CD4-positive, alpha-beta T cell (primary cell): ENCODE results near the gene GABRQ. TPM values are rescaled to one million over a fixed set of nuclear protein-coding genes. Genes with fewer than 3 reads are reported as not detected.

Experiments
- ATAC-seq: fragments of 200-7000 bp; cut with Tn5 transposase; one replicate; pipeline ENCODE4 v1.10.0; 2022; ENCODE audit warnings: mild to moderate bottlenecking; ENCODE audit not compliant: poor library complexity
- CTCF ChIA-PET: fragments of 350-600 bp; sonication (Branson Sonifier 250); formaldehyde crosslinking; loops from one replicate; lab custom pipeline; 2021; ENCODE audit warnings: antibody characterized with exemption, inconsistent platforms; lab: Charles Lee
- POLR2A ChIA-PET: fragments of 350-600 bp; sonication (Branson Sonifier 250); formaldehyde crosslinking; loops from one replicate; lab custom pipeline; 2021; ENCODE audit warnings: antibody characterized with exemption, inconsistent platforms; lab: Charles Lee
- DNase-seq, 14 experiments: peaks; one replicate each; pipeline ENCODE4 v3.0.0-alpha.2; 2013 to 2020; ENCODE audit warnings: mixed read lengths in 2 of 14
- H3K27ac ChIP-seq, 2 donors: one replicate each; pipeline versions ENCODE4 v1.5.1 to v1.7.0; 2013; ENCODE audit warnings: low read length in 2 of 2, low read depth in 1 of 2, mild to moderate bottlenecking in 1 of 2
- H3K27me3 ChIP-seq, 2 experiments: 1 replicate in 1 of 2; 2 replicates in 1 of 2; pipeline versions ENCODE4 v1.6.1 to v1.7.0; 2013; ENCODE audit warnings: low read length in 2 of 2, control low read depth in 1 of 2, mild to moderate bottlenecking in 1 of 2, moderate library complexity in 1 of 2; ENCODE audit not compliant: insufficient read depth in 2 of 2, control insufficient read depth in 1 of 2
- H3K36me3 ChIP-seq: one replicate; pipeline ENCODE4 v1.6.1; 2013; ENCODE audit warnings: low read length, control low read depth; ENCODE audit not compliant: insufficient read depth
- H3K4me1 ChIP-seq: one replicate; pipeline ENCODE4 v1.6.1; 2013; ENCODE audit warnings: low read length, control low read depth; ENCODE audit not compliant: insufficient read depth
- H3K4me3 ChIP-seq: one replicate; pipeline ENCODE4 v1.5.1; 2013; ENCODE audit warnings: mild to moderate bottlenecking, low read length, moderate library complexity
- H3K9me3 ChIP-seq, 2 experiments: 1 replicate in 1 of 2; 2 replicates in 1 of 2; pipeline versions ENCODE4 v1.6.1 to v1.7.0; 2013; ENCODE audit warnings: low read length in 2 of 2, mild to moderate bottlenecking in 2 of 2, control low read depth in 1 of 2, moderate library complexity in 1 of 2; ENCODE audit not compliant: control insufficient read depth in 1 of 2, insufficient read depth in 1 of 2
- H3K27ac Mint-ChIP-seq: one replicate; pipeline ENCODE4 v1.8.0; 2020; ENCODE audit warnings: mixed read lengths
- H3K27me3 Mint-ChIP-seq: one replicate; pipeline ENCODE4 v1.8.0; 2021; ENCODE audit warnings: mixed read lengths
- H3K36me3 Mint-ChIP-seq: one replicate; pipeline ENCODE4 v1.8.0; 2021; ENCODE audit warnings: low read depth, mixed read lengths
- H3K4me1 Mint-ChIP-seq: one replicate; pipeline ENCODE4 v1.8.0; 2021; ENCODE audit warnings: low read depth, mixed read lengths
- H3K4me3 Mint-ChIP-seq: one replicate; pipeline ENCODE4 v1.8.0; 2020; ENCODE audit warnings: mild to moderate bottlenecking, mixed read lengths
- H3K9me3 Mint-ChIP-seq: one replicate; pipeline ENCODE4 v1.8.0; 2020; ENCODE audit warnings: mixed read lengths
- CTCF ChIP-seq: fragments of 200-600 bp; IDR thresholded peaks from one replicate; pipeline ENCODE4 v1.8.0; 2022; ENCODE audit warnings: antibody characterized with exemption, mild to moderate bottlenecking
- intact Hi-C, 2 experiments: fragments of 100-400 bp; cut with DNase I in 1 of 2; cut with micrococcal nuclease in 1 of 2; formaldehyde crosslinking; loops; one replicate each; pipeline versions ENCODE4 v1.15.1 to v1.9.0; 2023 to 2025; cut with DNase I, micrococcal nuclease
- total RNA-seq, 174 experiments: library from RNA in 2 of 174; stranded (reverse) in 2 of 174; gene quantifications; one replicate each; pipeline ENCODE4 v1.2.3 and lab custom pipeline; 2021 to 2026

GABRQ gene
- total RNA-seq, 2 experiments from 2014 or later: not detected

GRCh38 chrX:152632445-152633097 lies 5.1 kb upstream of the GABRQ start:
- H3K36me3 Mint-ChIP-seq: no peaks in the 10 kb centered on the region
- no peaks in the 10 kb centered on the region for H3K4me1 Mint-ChIP-seq
- Histone ChIP-seq H3K4me3 (no peak overlapping the region), H3K27me3 (peaks cover 3 to 5% of the 10 kb centered on the region in 2 experiments), H3K9me3 (no peaks in the 10 kb centered on the region), H3K36me3 (no peaks in the 10 kb centered on the region), H3K27ac (no peak overlapping the region), H3K4me1 (no peaks in the 10 kb centered on the region)
- no peak overlapping the region for H3K27ac Mint-ChIP-seq
- ChIA-PET POLR2A (no interaction called here), CTCF (interaction anchor here (1.0 kb wide), 1 partner anchor 1481 kb away, joined by 4 read pairs; no protein-coding TSS in a partner anchor)
- H3K4me3 Mint-ChIP-seq: no peak overlapping the region
- DNase-seq: peak in 8 of 14 experiments; percentile 1 to 32 (median 11)
- H3K27me3 Mint-ChIP-seq: peaks cover 31% of the 10 kb centered on the region
- no peak for ATAC-seq
- intact Hi-C loops: loop anchor here (5.0 kb wide), 1 partner anchor 1480 kb away; no protein-coding TSS in a partner anchor
- no peaks in the 10 kb centered on the region for H3K9me3 Mint-ChIP-seq
- peak; percentile 60 for TF ChIP-seq CTCF

- Mint-ChIP-seq H3K36me3 (no peaks in the 10 kb centered on the region), H3K9me3 (no peaks in the 10 kb centered on the region), H3K27me3 (peaks cover 33% of the 10 kb centered on the region), H3K27ac (no peak overlapping the region), H3K4me3 (no peak overlapping the region), H3K4me1 (no peaks in the 10 kb centered on the region)
- Histone ChIP-seq H3K27ac (no peak overlapping the region), H3K36me3 (no peaks in the 10 kb centered on the region), H3K4me3 (no peak overlapping the region), H3K27me3 (peaks cover 8 to 34% of the 10 kb centered on the region in 2 experiments), H3K9me3 (peaks cover 0 to 4% of the 10 kb centered on the region in 2 experiments), H3K4me1 (no peaks in the 10 kb centered on the region)
- ChIA-PET CTCF (no interaction called here), POLR2A (no interaction called here)
- ATAC-seq: no peak
- intact Hi-C loops: no loop called here
- TF ChIP-seq CTCF: no peak
- no peak for DNase-seq
These were observed 1.8 kb upstream of the GABRQ start for GRCh38 chrX:152635941-152636340.

- H3K36me3 Mint-ChIP-seq: no peaks in the 10 kb centered on the region
- H3K27me3 ChIP-seq: peaks cover 8 to 36% of the 10 kb centered on the region in 2 experiments
- no peak overlapping the region for H3K4me3 ChIP-seq
- no peaks in the 10 kb centered on the region for H3K4me1 Mint-ChIP-seq
- H3K9me3 Mint-ChIP-seq: no peaks in the 10 kb centered on the region
- ChIA-PET CTCF (no interaction called here), POLR2A (no interaction called here)
- ATAC-seq: no peak
- intact Hi-C loops: no loop called here
- H3K27ac ChIP-seq: no peak overlapping the region
- DNase-seq: no peak
- H3K27me3 Mint-ChIP-seq: peaks cover 31% of the 10 kb centered on the region
- H3K9me3 ChIP-seq: peaks cover 0 to 4% of the 10 kb centered on the region in 2 experiments
- H3K4me3 Mint-ChIP-seq: no peak overlapping the region
- H3K27ac Mint-ChIP-seq: no peak overlapping the region
- no peaks in the 10 kb centered on the region for H3K36me3 ChIP-seq
- H3K4me1 ChIP-seq: no peaks in the 10 kb centered on the region
- no peak for TF ChIP-seq CTCF
These were observed 779 bp downstream of the GABRQ start for GRCh38 chrX:152638443-152638904.
